Tibial nerve (tissue), 4 donors: ENCODE results near the gene PLCL2.

ENCODE experiments used
- EP300 ChIP-seq, 2 donors: sonication (generic); formaldehyde crosslinking; IDR thresholded peaks; one replicate each; pipeline ENCODE4 v1.6.1; 2017; ENCODE audit warnings: antibody characterized with exemption in 2 of 2, mild to moderate bottlenecking in 1 of 2
- TF ChIP-seq, protein P1 (sequence below), 5 experiments: fragments of 200-600 bp in 3 of 5; fragments of 450-650 bp in 2 of 5; sonication (generic) in 3 of 5; IDR thresholded peaks; one replicate each; pipeline ENCODE4 v1.5.1; 2016 to 2019; ENCODE audit warnings: antibody characterized with exemption in 5 of 5, mild to moderate bottlenecking in 3 of 5, moderate library complexity in 2 of 5

DNA sequence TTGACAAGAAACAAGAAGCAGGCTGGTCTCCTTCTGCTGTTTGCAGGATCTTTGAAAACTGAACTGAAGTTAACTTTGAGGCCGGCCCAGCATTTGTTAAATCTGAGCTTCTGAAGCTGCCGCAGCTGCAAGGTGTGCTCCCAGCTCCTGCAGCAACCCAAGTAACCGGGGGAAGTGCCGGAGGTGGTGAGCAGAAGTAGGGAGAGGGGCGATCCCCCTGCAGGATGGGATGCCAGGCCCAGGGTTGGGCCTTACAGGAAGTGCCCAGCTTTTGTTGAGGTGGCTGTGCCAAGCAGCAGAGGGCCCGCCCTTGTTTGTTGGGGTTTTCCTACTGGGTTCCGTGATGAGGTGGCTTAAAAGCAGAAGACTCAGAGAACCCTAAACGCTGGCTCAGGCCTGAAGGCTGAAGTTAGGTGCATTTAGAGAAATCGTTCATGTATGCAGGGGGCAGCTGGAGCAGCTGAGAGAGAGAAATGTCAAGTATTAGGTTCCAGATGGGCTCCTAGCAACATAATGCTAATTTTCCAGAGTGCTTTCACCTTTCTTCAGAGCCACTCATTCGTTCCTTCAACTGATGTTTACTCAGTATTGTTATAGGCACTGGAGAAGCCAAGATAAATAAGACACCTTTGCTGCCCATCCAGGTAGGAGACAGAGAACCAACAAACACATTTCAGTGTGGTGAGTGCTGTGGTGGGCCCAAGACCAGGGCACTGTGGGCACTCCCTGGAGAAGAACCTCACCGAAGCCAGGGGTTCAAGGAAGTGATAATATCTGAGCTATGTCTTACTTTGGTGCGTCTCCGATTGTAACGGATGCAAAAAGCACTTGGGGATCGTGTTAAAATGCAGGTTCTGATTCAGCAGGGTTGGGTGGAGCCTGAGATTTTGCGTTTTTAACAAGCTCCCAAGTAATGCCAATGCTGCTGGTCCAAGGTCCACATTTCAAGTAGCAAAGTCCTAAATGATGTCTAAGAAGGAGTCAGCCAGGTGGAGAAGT lies 42.2 kb upstream of the PLCL2 start:
- TF ChIP-seq, protein P1, sequence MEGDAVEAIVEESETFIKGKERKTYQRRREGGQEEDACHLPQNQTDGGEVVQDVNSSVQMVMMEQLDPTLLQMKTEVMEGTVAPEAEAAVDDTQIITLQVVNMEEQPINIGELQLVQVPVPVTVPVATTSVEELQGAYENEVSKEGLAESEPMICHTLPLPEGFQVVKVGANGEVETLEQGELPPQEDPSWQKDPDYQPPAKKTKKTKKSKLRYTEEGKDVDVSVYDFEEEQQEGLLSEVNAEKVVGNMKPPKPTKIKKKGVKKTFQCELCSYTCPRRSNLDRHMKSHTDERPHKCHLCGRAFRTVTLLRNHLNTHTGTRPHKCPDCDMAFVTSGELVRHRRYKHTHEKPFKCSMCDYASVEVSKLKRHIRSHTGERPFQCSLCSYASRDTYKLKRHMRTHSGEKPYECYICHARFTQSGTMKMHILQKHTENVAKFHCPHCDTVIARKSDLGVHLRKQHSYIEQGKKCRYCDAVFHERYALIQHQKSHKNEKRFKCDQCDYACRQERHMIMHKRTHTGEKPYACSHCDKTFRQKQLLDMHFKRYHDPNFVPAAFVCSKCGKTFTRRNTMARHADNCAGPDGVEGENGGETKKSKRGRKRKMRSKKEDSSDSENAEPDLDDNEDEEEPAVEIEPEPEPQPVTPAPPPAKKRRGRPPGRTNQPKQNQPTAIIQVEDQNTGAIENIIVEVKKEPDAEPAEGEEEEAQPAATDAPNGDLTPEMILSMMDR (IDR thresholded peaks at IDR 0.05), result no peak
- TF ChIP-seq EP300 (IDR thresholded peaks at IDR 0.05), result no peak
